ENCODE measurements around the gene TADA2A. TPM values are rescaled to one million over a fixed set of nuclear protein-coding genes. Genes with fewer than 3 reads are reported as not detected.

TADA2A gene
- total and polyA plus RNA-seq, 2 of the 8 experiments (the other 6 are each of a cell fraction or from before 2014, with no cell fraction given), result 8.4 to 18.5 TPM

DNA sequence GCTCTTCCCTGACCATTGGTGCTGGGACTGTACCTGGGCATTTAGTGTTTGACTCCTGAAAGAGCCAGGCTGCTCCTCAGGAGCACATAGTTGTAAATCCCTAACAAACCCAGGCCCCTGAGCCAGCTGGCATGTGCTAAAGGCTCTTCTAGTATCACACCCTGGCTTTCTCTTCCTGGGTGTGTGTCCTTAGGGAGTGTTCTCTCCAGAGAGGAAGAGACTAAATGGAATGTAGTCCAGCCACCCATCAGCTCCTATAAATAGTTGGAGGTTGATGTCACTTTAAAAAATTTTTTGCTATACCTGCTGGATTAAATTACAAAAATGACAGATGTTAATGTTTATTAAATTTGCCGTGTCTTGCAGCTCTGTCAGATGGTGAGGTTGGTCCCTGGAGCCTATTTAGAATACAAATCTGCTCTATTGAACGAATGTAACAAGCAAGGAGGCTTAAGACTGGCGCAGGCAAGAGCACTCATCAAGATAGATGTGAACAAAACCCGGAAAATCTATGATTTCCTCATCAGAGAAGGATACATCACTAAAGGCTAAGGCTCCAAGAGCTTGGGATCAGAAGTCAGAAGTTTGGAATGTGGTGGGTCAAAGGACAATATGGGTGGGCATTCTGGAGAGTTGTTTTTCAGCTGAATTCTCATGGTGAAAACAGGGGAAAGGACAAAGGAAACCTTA is 69.9 kb downstream of the TADA2A start (continued):
- no peak for TF ChIP-seq KDM5A (IDR thresholded peaks at IDR 0.05; ENCODE audit: low read length)
- TF ChIP-seq, protein P1, sequence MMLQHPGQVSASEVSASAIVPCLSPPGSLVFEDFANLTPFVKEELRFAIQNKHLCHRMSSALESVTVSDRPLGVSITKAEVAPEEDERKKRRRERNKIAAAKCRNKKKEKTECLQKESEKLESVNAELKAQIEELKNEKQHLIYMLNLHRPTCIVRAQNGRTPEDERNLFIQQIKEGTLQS (IDR thresholded peaks at IDR 0.05; ENCODE audit: insufficient read depth, low read depth, low read length), result no peak
- TF ChIP-seq GTF2F1 (IDR thresholded peaks at IDR 0.05; ENCODE audit: borderline replicate concordance, low read depth, low read length), result no peak
- TF ChIP-seq TCF12 (IDR thresholded peaks at IDR 0.05; ENCODE audit: low read depth, low read length), result no peak
- no peak for TF ChIP-seq EZH2 (IDR thresholded peaks at IDR 0.05; ENCODE audit: low read depth, low read length, severe bottlenecking)
